ENCODE results near the gene DNAI4. TPM values are rescaled to one million over a fixed set of nuclear protein-coding genes. Genes with fewer than 3 reads are reported as not detected.

The DNAI4 gene
- total RNA-seq, 1 experiment from 2014 or later, result 7.2 TPM

- Histone ChIP-seq H3K27me3 (ENCODE audit: control insufficient read depth, insufficient read depth, low read length) (no peaks in the 10 kb centered on the region), H3K27ac (ENCODE audit: low read length) (peak overlapping the region; percentile 98), H3K4me1 (ENCODE audit: control insufficient read depth, insufficient read depth, low read length) (peaks cover 48% of the 10 kb centered on the region), H3K4me3 (ENCODE audit: low read depth in 2 of 2, low read length in 2 of 2) (peak overlapping the region; percentile 80 to 89), H3K36me3 (ENCODE audit: control insufficient read depth, insufficient read depth, low read length) (peaks cover 10% of the 10 kb centered on the region), H3K9me3 (ENCODE audit: control insufficient read depth, insufficient read depth, low read depth, low read length) (no peaks in the 10 kb centered on the region)
- peak; percentile 16 for ATAC-seq
- no peak for TF ChIP-seq POLR2AphosphoS5 (IDR thresholded peaks at IDR 0.05; ENCODE audit: low read depth, low read length)
- TF ChIP-seq SIN3A (IDR thresholded peaks at IDR 0.05; ENCODE audit: borderline replicate concordance, insufficient read depth, low read depth, low read length), result no peak
- TF ChIP-seq REST (IDR thresholded peaks at IDR 0.05; ENCODE audit: insufficient read depth in 1 of 2, low read depth in 2 of 2, low read length in 1 of 2), result no peak
- TF ChIP-seq TCF7L2 (IDR thresholded peaks at IDR 0.05; ENCODE audit: low read depth, low read length), result no peak
- TF ChIP-seq CTCF (IDR thresholded peaks at IDR 0.05), result no peak
- in situ Hi-C loops (cut with HindIII; ENCODE audit: low pct_unique_long_range_greater_than_20kb, low sequenced_read_pairs) (no loop called here), intact Hi-C loops (cut with micrococcal nuclease; ENCODE audit: unreplicated experiment) (loop anchor here (10.0 kb wide), 1 partner anchor 166 kb away; no protein-coding TSS in a partner anchor)
- POLR2A ChIA-PET, result interaction anchor here (0.7 to 1.0 kb wide), 3 partner anchors 14 to 375 kb away, joined by 3 to 5 read pairs (median 3); no protein-coding TSS in a partner anchor
- no TSS peak for BruUV-seq (replicated peaks)
- CTCF ChIA-PET, result no interaction called here
- DNase-seq (ENCODE audit: low read depth, low spot score), result no peak
Measured at GRCh38 chr1:66930823-66931174, 6.1 kb upstream of the DNAI4 start.

- no peaks in the 10 kb centered on the region for H3K27me3 ChIP-seq (ENCODE audit: control insufficient read depth, insufficient read depth, low read length)
- no TSS peak for BruUV-seq (replicated peaks)
- H3K9me3 ChIP-seq (ENCODE audit: control insufficient read depth, insufficient read depth, low read depth, low read length), result no peaks in the 10 kb centered on the region
- intact Hi-C loops (cut with micrococcal nuclease; ENCODE audit: unreplicated experiment) (loop anchor here (10.0 kb wide), 1 partner anchor 165 kb away; no protein-coding TSS in a partner anchor), in situ Hi-C loops (cut with HindIII; ENCODE audit: low pct_unique_long_range_greater_than_20kb, low sequenced_read_pairs) (no loop called here)
- POLR2A ChIA-PET, result interaction anchor here (0.7 to 1.0 kb wide), 3 partner anchors 14 to 374 kb away, joined by 3 to 5 read pairs (median 3); no protein-coding TSS in a partner anchor
- DNase-seq (ENCODE audit: low read depth, low spot score) (peak; percentile 74), ATAC-seq (peak; percentile 84)
- TF ChIP-seq CTCF (IDR thresholded peaks at IDR 0.05) (peak; percentile 50), REST (IDR thresholded peaks at IDR 0.05; ENCODE audit: insufficient read depth in 1 of 2, low read depth in 2 of 2, low read length in 1 of 2) (no peak), POLR2AphosphoS5 (IDR thresholded peaks at IDR 0.05; ENCODE audit: low read depth, low read length) (peak; percentile 71), SIN3A (IDR thresholded peaks at IDR 0.05; ENCODE audit: borderline replicate concordance, insufficient read depth, low read depth, low read length) (0 out of 2 replicates have a peak, but pooled peaks have one; percentile 61), TCF7L2 (IDR thresholded peaks at IDR 0.05; ENCODE audit: low read depth, low read length) (0 out of 2 replicates have a peak, but pooled peaks have one; percentile 8)
- peak overlapping the region; percentile 98 for H3K27ac ChIP-seq (ENCODE audit: low read length)
- CTCF ChIA-PET, result interaction anchor here (0.8 kb wide), 1 partner anchor 160 kb away, joined by 3 read pairs; no protein-coding TSS in a partner anchor
- H3K4me3 ChIP-seq (ENCODE audit: low read depth in 2 of 2, low read length in 2 of 2), result peak overlapping the region; percentile 80 to 89
- peaks cover 12% of the 10 kb centered on the region for H3K36me3 ChIP-seq (ENCODE audit: control insufficient read depth, insufficient read depth, low read length)
- H3K4me1 ChIP-seq (ENCODE audit: control insufficient read depth, insufficient read depth, low read length), result peaks cover 44% of the 10 kb centered on the region
Measured at GRCh38 chr1:66929999-66930822, 5.6 kb upstream of the DNAI4 start.

Measured in Panc1 (cell line).